ENCODE results near the gene CASS4. TPM values are rescaled to one million over a fixed set of nuclear protein-coding genes. Genes with fewer than 3 reads are reported as not detected.
A peak's percentile ranks its signal among the peaks of the same experiment; 100 is the strongest.

The CASS4 gene
- total and polyA plus RNA-seq, 3 donors from 2014 or later, result 0.79 to 1.8 (median 0.92) TPM

- peak overlapping the region in 1 of 2 donors; percentile 52 for H3K27ac ChIP-seq
- intact Hi-C loops (cut with DNase I; ENCODE audit: low total_unique reads), result no loop called here
- peaks cover 13% of the 10 kb centered on the region for H3K4me1 ChIP-seq
- H3K27me3 ChIP-seq, result no peaks in the 10 kb centered on the region
- DNase-seq, result no peak
- TF ChIP-seq POLR2A (IDR thresholded peaks at IDR 0.05) (no peak), CTCF (IDR thresholded peaks at IDR 0.05) (no peak)
- no peak overlapping the region for H3K4me3 ChIP-seq
- 99 to 100% methylated on average over 3 of the region's 3 CpGs for WGBS, 2 donors
- no peaks in the 10 kb centered on the region for H3K9me3 ChIP-seq
- H3K36me3 ChIP-seq (ENCODE audit: low read depth, missing control alignments), result no peaks in the 10 kb centered on the region
Observed at GRCh38 chr20:56412949-56413348, 889 bp downstream of the CASS4 start.

- no peak for TF ChIP-seq POLR2A (IDR thresholded peaks at IDR 0.05)
- no peak for TF ChIP-seq CTCF (IDR thresholded peaks at IDR 0.05)
- peaks cover 10% of the 10 kb centered on the region for H3K4me1 ChIP-seq
- no peaks in the 10 kb centered on the region for H3K9me3 ChIP-seq
- H3K36me3 ChIP-seq (ENCODE audit: low read depth, missing control alignments), result no peaks in the 10 kb centered on the region
- H3K4me3 ChIP-seq, result no peak overlapping the region
- no peak for DNase-seq
- no peaks in the 10 kb centered on the region for H3K27me3 ChIP-seq
- intact Hi-C loops (cut with DNase I; ENCODE audit: low total_unique reads), result no loop called here
- H3K27ac ChIP-seq, result no peak overlapping the region
- 84 to 91% methylated on average over 12 of the region's 12 CpGs for WGBS, 2 donors
Observed at GRCh38 chr20:56414842-56415765, 3.0 kb downstream of the CASS4 start.

- H3K4me1 ChIP-seq, result peaks cover 2% of the 10 kb centered on the region
- H3K36me3 ChIP-seq (ENCODE audit: low read depth, missing control alignments), result no peaks in the 10 kb centered on the region
- intact Hi-C loops (cut with DNase I; ENCODE audit: low total_unique reads), result no loop called here
- H3K27ac ChIP-seq, result peak overlapping the region in 1 of 2 donors; percentile 62
- DNase-seq, result no peak
- no peak overlapping the region for H3K4me3 ChIP-seq
- no peak for TF ChIP-seq POLR2A (IDR thresholded peaks at IDR 0.05)
- TF ChIP-seq CTCF (IDR thresholded peaks at IDR 0.05), result no peak
- 93 to 95% methylated on average over 7 of the region's 7 CpGs for WGBS, 2 donors
- H3K9me3 ChIP-seq, result no peaks in the 10 kb centered on the region
- H3K27me3 ChIP-seq, result no peaks in the 10 kb centered on the region
Observed at GRCh38 chr20:56417402-56417801, 5.3 kb downstream of the CASS4 start.

GRCh38 chr20:56417911-56418310 lies 5.9 kb downstream of the CASS4 start:
- Histone ChIP-seq H3K27me3 (no peaks in the 10 kb centered on the region), H3K9me3 (no peaks in the 10 kb centered on the region), H3K4me1 (peaks cover 7% of the 10 kb centered on the region), H3K36me3 (ENCODE audit: low read depth, missing control alignments) (no peaks in the 10 kb centered on the region), H3K27ac (peak overlapping the region in 1 of 2 donors; percentile 62), H3K4me3 (no peak overlapping the region)
- TF ChIP-seq POLR2A (IDR thresholded peaks at IDR 0.05) (no peak), CTCF (IDR thresholded peaks at IDR 0.05) (no peak)
- intact Hi-C loops (cut with DNase I; ENCODE audit: low total_unique reads), result no loop called here
- 82 to 89% methylated on average over 4 of the region's 4 CpGs for WGBS, 2 donors
- DNase-seq, result no peak
